ENCODE measurements around the gene ANKRD44. TPM values are rescaled to one million over a fixed set of nuclear protein-coding genes. Genes with fewer than 3 reads are reported as not detected.

Gene ANKRD44
- total RNA-seq, 1 donor from 2014 or later = 4.3 TPM

GRCh38 chr2:197007716-197008628 lies 302.6 kb downstream of the ANKRD44 start:
- no peak for TF ChIP-seq CTCF (IDR thresholded peaks at IDR 0.05; ENCODE audit: insufficient read depth, low read length, poor library complexity, severe bottlenecking)
- peak; percentile 12 for DNase-seq (ENCODE audit: low read depth)
- no peaks in the 10 kb centered on the region for H3K27me3 ChIP-seq (ENCODE audit: control insufficient read depth, insufficient read depth, low read length)
- no peaks in the 10 kb centered on the region for H3K36me3 ChIP-seq (ENCODE audit: control insufficient read depth, insufficient read depth, low read length)
- H3K4me3 ChIP-seq (ENCODE audit: low read depth, low read length) = no peak overlapping the region

GRCh38 chr2:197001921-197002320 lies 308.7 kb downstream of the ANKRD44 start:
- no peak for TF ChIP-seq CTCF (IDR thresholded peaks at IDR 0.05; ENCODE audit: insufficient read depth, low read length, poor library complexity, severe bottlenecking)
- H3K4me3 ChIP-seq (ENCODE audit: low read depth, low read length) = no peak overlapping the region
- no peak for DNase-seq (ENCODE audit: low read depth)
- H3K36me3 ChIP-seq (ENCODE audit: control insufficient read depth, insufficient read depth, low read length) = no peaks in the 10 kb centered on the region
- H3K27me3 ChIP-seq (ENCODE audit: control insufficient read depth, insufficient read depth, low read length) = no peaks in the 10 kb centered on the region

- no peaks in the 10 kb centered on the region for H3K27me3 ChIP-seq (ENCODE audit: control insufficient read depth, insufficient read depth, low read length)
- TF ChIP-seq CTCF (IDR thresholded peaks at IDR 0.05; ENCODE audit: insufficient read depth, low read length, poor library complexity, severe bottlenecking) = no peak
- no peak overlapping the region for H3K4me3 ChIP-seq (ENCODE audit: low read depth, low read length)
- no peak for DNase-seq (ENCODE audit: low read depth)
- no peaks in the 10 kb centered on the region for H3K36me3 ChIP-seq (ENCODE audit: control insufficient read depth, insufficient read depth, low read length)
These were observed 314.7 kb downstream of the ANKRD44 start for GRCh38 chr2:196995757-196996314.

- no peak for DNase-seq (ENCODE audit: low read depth)
- no peak overlapping the region for H3K4me3 ChIP-seq (ENCODE audit: low read depth, low read length)
- no peaks in the 10 kb centered on the region for H3K27me3 ChIP-seq (ENCODE audit: control insufficient read depth, insufficient read depth, low read length)
- TF ChIP-seq CTCF (IDR thresholded peaks at IDR 0.05; ENCODE audit: insufficient read depth, low read length, poor library complexity, severe bottlenecking) = no peak
- H3K36me3 ChIP-seq (ENCODE audit: control insufficient read depth, insufficient read depth, low read length) = no peaks in the 10 kb centered on the region
These were observed 315.8 kb downstream of the ANKRD44 start for GRCh38 chr2:196994764-196995163.

- Histone ChIP-seq H3K27me3 (ENCODE audit: control insufficient read depth, insufficient read depth, low read length) (no peaks in the 10 kb centered on the region), H3K4me3 (ENCODE audit: low read depth, low read length) (no peak overlapping the region), H3K36me3 (ENCODE audit: control insufficient read depth, insufficient read depth, low read length) (no peaks in the 10 kb centered on the region)
- TF ChIP-seq CTCF (IDR thresholded peaks at IDR 0.05; ENCODE audit: insufficient read depth, low read length, poor library complexity, severe bottlenecking) = no peak
- no peak for DNase-seq (ENCODE audit: low read depth)
These were observed 317.0 kb downstream of the ANKRD44 start for GRCh38 chr2:196993617-196994016.

Measured in kidney epithelial cell (primary cell).